Inflammatory macrophage treated with lipopolysaccharide for 4 hours (primary cell): ENCODE data around the gene KDM4F.

Experiments used
- DNase-seq: peaks from one replicate; pipeline ENCODE4 v3.0.0-alpha.2; 2020

KDM4F gene

GRCh38 chr11:95066716-95067038 is 17.5 kb downstream of the KDM4F start, which contains the start of gene SRSF8:
Gene SRSF8 (plus strand): TSS chr11:95066919. CDS start chr11:95067227, 308 bp downstream.
- no peak for DNase-seq

DNA sequence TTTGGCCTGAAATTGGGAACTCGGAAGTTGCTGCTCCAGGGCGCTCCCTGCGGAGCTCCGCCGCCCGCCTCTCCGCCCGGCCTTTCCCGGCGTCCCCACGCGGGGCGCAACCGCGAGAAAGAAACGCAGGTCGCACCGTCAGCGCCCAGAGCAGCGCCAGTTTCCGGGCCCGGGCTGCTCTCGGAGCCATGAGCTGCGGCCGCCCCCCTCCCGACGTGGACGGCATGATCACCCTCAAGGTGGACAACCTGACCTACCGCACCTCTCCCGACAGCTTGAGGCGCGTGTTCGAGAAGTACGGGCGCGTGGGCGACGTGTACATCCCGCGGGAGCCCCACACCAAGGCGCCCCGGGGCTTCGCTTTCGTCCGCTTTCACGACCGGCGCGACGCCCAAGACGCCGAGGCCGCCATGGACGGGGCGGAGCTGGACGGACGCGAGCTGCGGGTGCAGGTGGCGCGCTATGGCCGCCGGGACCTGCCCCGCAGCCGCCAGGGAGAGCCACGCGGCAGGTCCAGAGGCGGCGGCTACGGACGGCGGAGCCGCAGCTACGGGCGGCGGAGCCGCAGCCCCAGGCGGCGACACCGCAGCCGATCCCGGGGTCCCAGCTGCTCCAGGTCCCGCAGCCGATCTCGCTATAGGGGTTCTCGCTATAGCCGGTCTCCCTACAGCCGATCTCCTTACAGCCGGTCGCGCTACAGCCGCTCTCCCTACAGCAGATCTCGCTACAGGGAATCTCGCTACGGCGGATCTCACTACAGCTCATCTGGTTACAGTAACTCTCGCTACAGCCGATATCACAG is 18.0 kb downstream of the KDM4F start:
- peak; percentile 79 for DNase-seq

DNA sequence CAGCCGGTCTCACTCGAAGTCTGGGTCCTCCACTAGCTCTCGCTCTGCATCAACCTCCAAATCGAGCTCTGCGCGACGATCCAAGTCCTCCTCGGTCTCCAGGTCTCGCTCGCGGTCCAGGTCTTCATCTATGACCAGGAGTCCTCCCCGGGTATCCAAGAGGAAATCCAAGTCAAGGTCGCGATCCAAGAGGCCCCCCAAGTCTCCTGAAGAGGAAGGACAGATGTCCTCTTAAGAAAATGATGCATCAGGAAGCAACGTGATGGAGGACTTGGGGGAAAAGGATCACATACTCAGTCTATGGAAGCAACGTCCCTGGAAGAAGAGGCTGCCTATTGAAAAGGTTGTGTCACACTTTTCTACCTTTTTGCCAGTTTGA is 18.6 kb downstream of the KDM4F start:
- no peak for DNase-seq

DNA sequence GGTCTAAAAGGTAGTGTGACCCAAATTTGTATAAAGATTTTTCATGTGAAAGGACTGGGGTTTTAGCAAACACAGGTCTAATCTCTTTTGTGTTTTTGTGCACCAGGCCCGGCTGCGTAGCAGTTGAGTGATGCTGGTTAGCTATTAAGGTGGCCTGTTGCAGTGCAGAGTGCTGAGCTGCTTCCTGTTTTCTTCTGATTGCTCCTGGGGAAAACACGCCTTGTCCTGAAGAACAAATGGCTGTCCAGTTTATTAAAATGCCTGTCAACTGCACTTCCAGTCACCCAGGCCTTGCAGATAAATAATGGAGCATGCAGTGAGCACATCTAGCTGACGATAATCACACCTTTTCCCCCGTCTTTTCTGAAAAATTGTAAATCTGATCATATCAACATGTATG is 19.3 kb downstream of the KDM4F start:
- DNase-seq: peak; percentile 92

GRCh38 chr11:95070471-95070870 is 21.2 kb downstream of the KDM4F start:
- DNase-seq: no peak

DNA sequence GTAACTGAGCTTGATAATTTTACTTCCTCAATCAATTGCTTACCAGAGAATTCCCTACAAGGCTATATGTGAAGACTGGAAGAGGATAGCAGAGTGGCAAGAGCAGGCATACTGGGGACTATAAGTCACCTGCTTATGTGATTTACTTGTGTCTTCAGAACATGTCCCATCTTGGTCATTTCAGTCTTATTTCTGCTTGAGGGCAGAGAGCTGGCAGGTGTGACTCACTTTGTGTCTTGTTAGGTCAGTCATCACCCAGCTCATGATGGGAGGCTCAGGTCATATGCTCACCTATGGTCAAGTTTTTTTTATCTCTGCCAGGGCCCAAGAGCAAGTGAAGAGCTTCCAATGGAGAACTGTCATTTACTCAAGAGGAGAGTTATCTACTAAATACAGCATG is 23.7 kb downstream of the KDM4F start:
- DNase-seq: no peak

- no peak for DNase-seq
Observed at GRCh38 chr11:95074792-95075563, 25.8 kb downstream of the KDM4F start.

DNA sequence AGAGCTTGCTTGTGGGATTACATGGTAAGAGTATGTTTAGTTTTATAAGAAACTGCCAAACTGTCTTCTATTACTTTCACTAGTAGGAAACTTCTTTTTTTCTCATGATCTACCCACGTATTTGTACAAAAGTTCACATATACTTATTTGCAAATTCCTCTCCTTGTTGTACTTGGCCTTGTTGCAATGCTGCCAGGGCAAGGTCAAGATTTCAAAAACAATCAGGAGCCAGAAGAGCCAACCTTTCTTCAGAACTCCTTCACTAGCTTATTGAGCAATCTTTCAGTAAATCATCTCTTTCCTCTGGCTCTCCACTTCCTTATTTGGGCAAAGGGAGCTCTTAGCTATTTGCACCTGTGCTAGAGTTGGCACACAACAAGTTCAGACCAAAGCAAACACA is 27.2 kb downstream of the KDM4F start:
- peak; percentile 28 for DNase-seq

DNA sequence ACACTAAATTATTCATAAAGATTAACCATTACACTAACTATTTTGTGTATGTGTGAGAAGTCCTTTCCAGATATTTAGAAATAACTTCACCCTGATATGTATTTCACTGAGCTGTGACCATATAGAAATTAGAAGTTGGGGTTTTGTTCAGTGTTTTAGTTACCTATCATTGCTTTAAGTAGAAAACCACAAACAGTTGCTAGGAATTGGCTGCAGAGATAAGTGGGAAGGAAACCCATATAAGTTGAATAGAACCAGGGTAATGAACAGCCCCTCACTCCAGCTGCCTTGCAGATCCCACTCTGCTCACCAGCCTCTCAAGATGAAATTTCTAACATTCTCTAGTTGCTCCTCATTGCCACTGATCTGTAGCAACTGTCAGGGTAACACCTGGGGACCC is 27.8 kb downstream of the KDM4F start:
- DNase-seq: no peak

GRCh38 chr11:95078526-95078925 is 29.3 kb downstream of the KDM4F start:
- DNase-seq: no peak

GRCh38 chr11:95081010-95081409 is 31.8 kb downstream of the KDM4F start:
- no peak for DNase-seq

DNA sequence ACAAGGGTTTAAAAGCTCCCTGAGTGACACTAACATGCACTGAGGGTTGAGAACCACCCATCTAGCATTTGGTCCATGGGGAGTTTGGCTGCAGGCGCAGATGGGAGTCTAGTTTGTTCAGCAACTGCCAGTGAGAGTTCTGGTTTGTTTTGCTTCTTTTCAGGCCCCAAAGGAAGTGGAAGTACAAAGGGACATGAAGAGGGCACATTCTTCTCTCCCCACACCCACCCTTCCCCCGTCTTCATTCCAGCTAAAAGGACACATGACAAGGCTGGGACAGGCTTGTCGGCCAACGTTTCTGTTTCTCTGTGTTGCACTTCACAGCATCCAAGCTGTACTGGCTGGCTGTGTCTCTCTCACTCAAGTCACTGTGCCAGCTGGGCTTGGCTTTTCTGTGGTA is 32.2 kb downstream of the KDM4F start:
- no peak for DNase-seq

DNA sequence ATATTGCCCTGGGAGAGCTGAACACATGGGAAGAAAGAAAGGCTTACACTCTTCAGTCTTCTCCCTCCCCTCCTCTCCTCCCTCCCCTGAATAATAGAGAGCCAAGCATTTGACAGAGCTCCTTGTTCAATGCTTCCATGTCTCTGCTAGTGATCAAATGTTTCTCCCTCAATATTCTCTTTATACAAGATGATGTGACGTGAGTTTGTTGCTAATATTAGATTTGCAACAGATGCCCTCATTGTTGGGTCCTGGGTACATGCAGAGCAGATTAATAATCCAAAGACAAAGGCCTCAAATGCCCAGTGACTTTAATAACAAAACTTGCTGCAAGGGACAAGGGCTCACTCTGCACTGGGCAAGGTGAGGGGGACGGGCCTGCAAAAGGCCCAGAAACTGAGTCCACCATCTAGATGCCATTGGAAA is 33.4 kb downstream of the KDM4F start:
- DNase-seq: no peak

DNA sequence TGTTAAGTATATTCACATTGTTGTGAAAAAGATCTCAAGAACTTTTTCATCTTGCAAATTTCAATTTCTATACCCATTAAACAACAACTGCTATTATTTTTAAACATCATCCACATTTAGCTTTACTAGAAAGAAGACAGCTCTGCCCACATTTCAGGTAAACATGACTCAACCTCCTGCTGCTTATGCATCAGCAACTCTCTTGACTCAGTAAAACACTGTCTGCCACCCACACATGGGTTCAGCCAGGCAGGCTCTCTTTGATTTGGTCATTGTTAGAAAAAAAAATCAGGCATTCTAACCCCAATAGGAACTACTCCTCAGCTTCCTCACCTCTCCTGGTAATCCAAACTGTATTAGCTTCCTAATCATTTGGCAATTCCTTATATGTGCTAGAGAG is 35.3 kb downstream of the KDM4F start:
- peak; percentile 81 for DNase-seq

DNA sequence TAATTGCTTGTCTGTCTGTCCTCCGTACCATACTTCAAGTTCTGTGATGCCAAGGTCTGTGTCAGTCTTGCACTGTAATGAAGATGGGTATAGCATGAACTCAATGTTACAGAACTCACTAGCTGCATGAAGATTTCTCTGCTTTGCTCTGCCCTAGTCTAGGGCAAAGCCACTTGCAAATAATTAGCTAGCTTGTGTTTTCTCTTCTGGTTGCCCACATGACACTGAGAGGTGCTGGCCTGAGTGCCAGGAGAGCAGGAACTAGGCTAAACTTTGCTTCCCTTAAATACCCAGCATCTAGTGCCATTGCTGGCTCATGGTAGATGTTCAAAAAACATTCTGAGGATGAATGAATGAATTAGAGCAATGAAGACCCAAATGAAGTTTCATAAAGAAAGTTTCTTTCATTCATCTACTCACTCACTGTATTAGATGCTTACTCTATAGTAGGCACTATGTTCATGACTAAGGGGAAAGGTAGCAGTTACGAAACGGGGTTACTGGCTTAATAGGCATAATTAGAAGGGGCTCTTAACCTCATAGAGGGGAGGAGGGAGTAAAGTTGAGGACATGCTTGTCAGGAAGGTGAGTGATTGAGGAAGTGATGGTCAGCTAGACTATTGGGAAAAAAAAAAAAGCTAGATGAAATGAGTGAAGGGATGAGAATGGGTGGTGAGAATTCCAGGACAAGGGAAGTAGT is 36.0 kb downstream of the KDM4F start:
- peak; percentile 9 for DNase-seq

DNA sequence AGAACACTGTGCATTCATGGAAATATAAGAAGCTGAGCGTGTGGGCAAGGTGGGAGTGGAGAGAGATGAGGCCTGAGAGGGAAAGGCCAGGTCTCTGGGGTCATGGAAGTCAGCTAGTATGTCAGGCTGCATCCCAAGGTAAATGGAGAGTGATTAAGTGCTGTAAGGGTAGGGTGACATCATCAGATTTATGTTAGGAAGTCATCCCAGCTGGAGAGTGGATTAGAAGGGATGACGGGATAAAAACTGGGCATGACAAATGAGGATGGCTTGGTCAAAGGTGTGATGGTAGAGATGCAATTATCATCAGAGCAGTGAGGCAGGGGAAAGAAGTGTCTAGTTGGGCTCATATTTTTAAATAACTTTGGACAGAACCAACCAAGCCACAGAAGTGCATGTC is 36.9 kb downstream of the KDM4F start:
- no peak for DNase-seq

DNA sequence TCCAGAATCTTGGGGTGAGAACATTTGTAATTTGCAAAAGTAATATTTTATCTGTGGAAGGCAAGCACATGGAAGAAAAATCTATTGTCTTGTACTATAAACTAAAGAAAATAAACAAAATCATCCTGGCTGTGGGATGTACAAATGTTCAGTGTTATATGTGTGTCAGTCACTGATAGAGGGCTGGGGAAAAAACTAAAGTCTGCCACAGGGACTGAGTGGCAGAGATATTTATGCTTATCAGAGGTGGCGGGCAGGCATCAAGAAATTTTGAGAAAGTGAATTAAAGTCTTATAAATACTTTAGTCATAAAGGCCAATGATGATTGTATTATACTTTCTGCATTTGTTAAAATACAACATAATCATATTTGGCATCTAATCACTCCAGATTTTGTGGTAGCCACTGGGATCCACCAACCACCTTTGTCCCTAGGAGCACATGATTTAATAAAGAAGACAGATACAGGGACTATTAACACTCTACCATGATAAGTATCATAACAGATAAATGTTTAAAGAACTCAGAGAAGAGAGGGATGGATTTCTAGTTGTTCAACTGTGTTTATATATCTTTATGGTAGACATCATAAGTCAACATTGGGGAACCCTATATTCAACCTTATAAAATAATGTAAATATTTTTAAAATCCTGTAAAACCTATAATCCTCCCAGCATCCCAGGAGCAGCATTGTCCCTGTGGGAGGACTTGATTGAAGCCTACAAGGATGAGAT is 37.8 kb downstream of the KDM4F start:
- no peak for DNase-seq

DNA sequence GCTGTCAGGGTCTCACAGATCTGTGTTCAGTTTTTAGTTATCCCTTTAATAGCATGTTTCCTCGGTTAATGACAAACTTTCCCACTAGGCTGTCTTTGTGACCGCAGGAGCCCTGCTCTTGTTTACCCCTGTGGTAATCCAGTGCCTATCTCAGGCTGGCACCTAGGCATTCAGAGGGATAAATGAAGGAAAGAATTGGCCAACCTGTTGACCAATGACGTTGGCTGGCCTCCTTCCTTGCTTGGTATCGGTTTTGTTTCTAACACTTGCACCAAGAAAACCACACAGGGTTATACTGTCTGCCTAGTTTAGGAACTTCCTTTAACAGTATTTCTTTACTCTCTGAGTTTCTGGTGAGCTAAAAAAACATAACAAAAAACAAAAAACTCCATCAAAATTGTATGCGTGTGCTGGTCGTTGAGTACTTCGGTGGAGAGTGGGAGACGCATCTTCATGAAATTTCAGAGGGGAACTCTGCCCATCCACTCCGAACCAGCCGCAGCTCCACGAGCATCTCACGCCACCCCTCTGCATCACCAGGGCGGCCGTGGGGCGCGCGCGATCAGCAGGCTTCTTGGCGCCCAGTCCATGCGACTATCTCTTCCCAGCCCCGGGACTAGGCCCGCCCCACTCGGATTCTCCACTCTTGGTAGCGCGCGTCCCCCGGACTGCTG is 39.9 kb downstream of the KDM4F start:
- peak; percentile 79 for DNase-seq

DNA sequence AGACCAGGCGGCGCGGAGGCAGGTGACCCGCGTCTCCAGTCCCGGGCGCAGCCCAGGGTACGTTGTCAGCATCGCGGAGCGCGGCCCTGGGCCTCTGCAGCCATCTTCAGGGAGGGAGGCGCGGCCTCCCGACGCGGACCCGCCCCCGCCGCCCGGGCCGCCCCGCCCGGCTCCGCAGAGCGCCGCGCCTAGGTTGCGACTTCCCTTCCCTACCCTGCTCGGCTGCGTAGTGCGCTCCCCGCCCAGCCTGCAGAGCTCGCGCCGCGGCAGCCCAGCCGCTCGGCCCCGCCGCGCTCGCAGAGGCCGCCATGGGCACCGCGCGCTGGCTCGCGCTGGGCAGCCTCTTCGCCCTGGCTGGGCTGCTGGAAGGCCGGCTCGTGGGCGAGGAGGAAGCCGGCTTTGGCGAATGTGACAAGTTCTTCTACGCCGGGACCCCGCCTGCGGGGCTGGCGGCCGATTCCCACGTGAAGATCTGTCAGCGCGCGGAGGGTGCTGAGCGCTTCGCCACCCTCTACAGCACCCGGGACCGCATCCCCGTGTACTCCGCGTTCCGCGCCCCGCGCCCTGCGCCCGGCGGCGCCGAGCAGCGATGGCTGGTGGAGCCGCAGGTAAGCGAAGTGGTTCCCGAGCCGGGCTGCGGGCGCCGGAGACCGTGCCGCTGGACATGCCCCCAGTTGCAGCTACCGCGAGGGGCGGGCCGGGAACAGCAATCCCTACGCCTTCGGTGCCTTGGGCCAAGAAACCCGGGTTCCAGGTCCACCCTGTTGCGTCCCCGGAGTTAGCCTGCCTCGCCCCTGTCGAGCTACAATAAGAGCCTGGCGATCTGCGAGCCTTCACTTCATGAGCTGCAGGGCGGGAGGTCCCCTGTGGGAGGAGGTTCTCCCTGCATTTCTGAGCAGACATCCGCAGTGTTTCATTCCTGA is 40.7 kb downstream of the KDM4F start, which contains the start of gene ENDOD1:
ENDOD1 (plus strand) TSS at position 227 of the 923 bp plus-strand sequence; CDS start at position 309, 82 bp downstream.
- peak; percentile 90 for DNase-seq

DNA sequence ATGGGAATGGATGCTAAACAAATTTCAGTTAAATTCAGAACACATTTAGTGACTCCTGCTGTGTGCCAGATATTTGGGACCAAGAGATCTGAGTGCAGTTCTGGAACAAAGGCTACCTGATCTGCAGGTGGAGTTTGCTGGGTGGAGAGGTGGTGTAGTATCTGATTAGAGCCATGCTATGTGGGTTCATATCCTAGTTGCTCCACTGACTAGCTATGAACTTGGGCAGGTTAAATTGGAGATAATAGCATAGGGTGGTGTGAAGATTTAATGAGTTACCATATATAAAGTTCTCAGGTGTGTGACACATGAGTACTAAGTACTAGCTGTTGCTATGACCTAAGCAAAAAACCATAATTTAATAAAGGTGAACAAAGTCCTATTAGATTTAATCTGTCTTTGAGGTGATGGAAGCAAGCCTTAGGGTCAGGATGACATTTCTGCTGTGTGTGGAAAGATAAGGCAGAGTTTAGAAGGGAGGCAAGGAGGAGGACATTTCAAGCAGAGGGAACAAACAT is 42.5 kb downstream of the KDM4F start:
- no peak for DNase-seq
